Activated CD8-positive, alpha-beta memory T cell treated with anti-CD3 and anti-CD28 coated beads, Interleukin-2, amount 10 ng/mL, durations not matched to agents 7 days and 5 days (primary cell): ENCODE results near the gene GCGR. TPM values are rescaled to one million over a fixed set of nuclear protein-coding genes. Genes with fewer than 3 reads are reported as not detected.
A peak's percentile ranks its signal among the peaks of the same experiment; 100 is the strongest.

ENCODE experiments used
- ATAC-seq: fragments of 150-1000 bp; cut with Tn5 transposase; one replicate; pipeline ENCODE4 v1.10.0; 2021; ENCODE audit warnings: moderate library complexity
- CTCF ChIA-PET: fragments of 350-600 bp; sonication (Branson Sonifier 250); formaldehyde crosslinking; loops from one replicate; lab custom pipeline; 2021; ENCODE audit warnings: antibody characterized with exemption; lab: Charles Lee
- DNase-seq: peaks from one replicate; pipeline ENCODE4 v3.0.0-alpha.2; 2020
- H3K27ac Mint-ChIP-seq: one replicate; pipeline ENCODE4 v1.8.0; 2021; ENCODE audit warnings: mild to moderate bottlenecking, mixed read lengths
- H3K27me3 Mint-ChIP-seq: one replicate; pipeline ENCODE4 v1.8.0; 2021; ENCODE audit warnings: mixed read lengths
- H3K36me3 Mint-ChIP-seq: one replicate; pipeline ENCODE4 v1.8.0; 2021; ENCODE audit warnings: mild to moderate bottlenecking, mixed read lengths
- H3K4me1 Mint-ChIP-seq: one replicate; pipeline ENCODE4 v1.8.0; 2021; ENCODE audit warnings: mixed read lengths
- H3K4me3 Mint-ChIP-seq: one replicate; pipeline ENCODE4 v1.8.0; 2021; ENCODE audit warnings: mild to moderate bottlenecking, moderate library complexity, mixed read lengths
- H3K9me3 Mint-ChIP-seq: one replicate; pipeline ENCODE4 v1.8.0; 2022; ENCODE audit warnings: low read depth, mixed read lengths
- total RNA-seq, 2 experiments: library from RNA; stranded (reverse); gene quantifications; one replicate each; pipeline ENCODE4 v1.2.3, GENCODE V29; 2021

Gene GCGR
- total RNA-seq, 2 experiments from 2014 or later, result not detected

GRCh38 chr17:81854974-81855774 is 51.2 kb downstream of the GCGR start:
- H3K27me3 Mint-ChIP-seq, result no peaks in the 10 kb centered on the region
- H3K9me3 Mint-ChIP-seq, result no peaks in the 10 kb centered on the region
- ATAC-seq (no peak), DNase-seq (no peak)
- CTCF ChIA-PET, result interaction anchor here (0.6 to 1.1 kb wide), 5 partner anchors 73 to 615 kb away, joined by 3 to 4 read pairs (median 3); partner anchors contain the start of gene MAFG
- H3K36me3 Mint-ChIP-seq, result peaks cover 58% of the 10 kb centered on the region
- no peak overlapping the region for H3K4me3 Mint-ChIP-seq
- H3K27ac Mint-ChIP-seq, result no peak overlapping the region
- peaks cover 36% of the 10 kb centered on the region for H3K4me1 Mint-ChIP-seq

DNA sequence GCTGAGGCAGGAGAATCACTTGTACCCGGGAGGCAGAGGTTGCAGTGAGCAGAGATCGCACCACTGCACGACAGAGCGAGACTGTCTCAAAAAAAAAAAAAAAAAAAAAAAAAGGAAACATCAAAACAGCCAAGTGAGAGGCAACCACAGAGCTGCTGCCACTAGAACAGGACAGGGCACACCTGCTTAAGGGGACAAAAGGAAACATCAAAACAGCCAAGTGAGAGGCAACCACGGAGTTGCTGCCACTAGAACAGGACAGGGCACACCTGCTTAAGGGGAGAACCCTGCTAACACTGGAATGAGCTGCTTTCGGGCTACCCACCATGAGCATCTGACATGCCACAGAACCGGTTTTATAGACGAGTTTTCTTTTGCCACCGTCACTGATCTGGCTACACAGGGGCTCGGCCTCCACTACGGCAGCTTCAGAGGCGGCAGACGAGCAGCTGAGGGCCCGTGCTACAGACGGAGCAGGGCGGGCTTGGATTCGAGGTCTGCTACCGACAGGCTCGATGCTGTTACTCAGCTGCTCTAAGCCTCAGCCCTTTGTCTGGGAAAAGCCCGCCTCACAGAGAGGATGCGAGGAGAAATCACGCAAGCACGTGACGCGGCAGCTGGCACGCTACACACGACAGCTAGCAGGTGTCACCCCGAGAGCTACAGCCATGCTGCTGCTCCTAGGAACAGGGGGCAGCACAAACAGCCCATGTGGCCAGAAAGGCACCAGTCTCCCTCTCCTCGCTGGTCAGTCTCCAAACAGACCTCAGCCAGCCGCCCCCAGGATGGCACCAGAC is 54.4 kb downstream of the GCGR start:
- no peaks in the 10 kb centered on the region for H3K9me3 Mint-ChIP-seq
- peaks cover 47% of the 10 kb centered on the region for H3K36me3 Mint-ChIP-seq
- H3K27me3 Mint-ChIP-seq, result no peaks in the 10 kb centered on the region
- ATAC-seq, result no peak
- CTCF ChIA-PET, result interaction anchor here (1.5 kb wide), 1 partner anchor 11 kb away, joined by 7 read pairs; no protein-coding TSS in a partner anchor
- no peak for DNase-seq
- peak overlapping the region; percentile 7 for H3K27ac Mint-ChIP-seq
- peaks cover 53% of the 10 kb centered on the region for H3K4me1 Mint-ChIP-seq
- peak overlapping the region; percentile 87 for H3K4me3 Mint-ChIP-seq

DNA sequence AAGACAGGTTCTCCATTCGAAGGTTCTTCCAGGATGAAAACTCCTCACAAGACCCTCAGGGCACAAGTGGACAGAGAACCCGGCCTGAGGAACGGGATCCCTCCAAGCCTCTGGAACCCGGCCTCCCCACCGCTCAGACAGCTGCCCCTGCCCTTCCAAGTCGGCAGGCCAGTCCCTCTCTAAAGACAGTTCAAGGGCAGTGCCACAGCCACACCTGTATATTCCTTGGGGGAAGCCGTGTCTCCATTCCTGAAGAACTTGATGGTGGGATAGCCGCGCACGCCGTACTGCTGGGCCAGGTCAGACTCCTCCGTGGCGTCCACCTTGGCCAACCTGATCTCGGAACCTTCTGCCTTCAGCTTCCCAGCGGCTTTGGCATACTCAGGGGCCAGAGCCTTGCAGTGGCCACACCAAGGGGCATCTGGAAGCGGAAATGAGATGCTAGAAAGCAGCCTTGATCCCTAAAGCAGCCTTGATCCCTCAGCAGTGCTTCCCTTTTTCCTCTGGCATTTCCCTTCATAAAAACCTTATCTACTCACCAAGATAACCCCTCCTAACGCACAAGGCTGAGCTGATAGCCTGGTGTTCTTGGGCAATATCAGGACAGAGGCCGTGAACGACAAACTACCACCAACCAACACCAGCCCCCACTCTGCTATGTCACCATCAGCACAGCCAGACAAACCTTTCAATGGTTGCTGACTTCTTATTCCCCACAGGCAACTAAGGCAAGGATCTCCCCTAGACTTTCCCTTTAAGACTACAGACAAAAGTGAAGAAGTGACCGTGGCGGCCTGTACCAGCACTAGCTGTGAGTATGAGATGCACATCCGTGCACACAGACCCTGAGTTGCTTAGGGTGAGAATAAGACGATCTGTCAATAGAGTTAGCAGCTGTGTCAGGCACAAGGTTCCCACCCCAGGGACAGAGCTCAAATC is 55.3 kb downstream of the GCGR start:
- H3K27ac Mint-ChIP-seq, result peak overlapping the region; percentile 88
- CTCF ChIA-PET, result interaction anchor here (0.8 to 1.5 kb wide), 5 partner anchors 10 to 33 kb away, joined by 3 to 7 read pairs (median 5); partner anchors contain the start of genes ARHGDIA and MCRIP1
- H3K27me3 Mint-ChIP-seq, result no peaks in the 10 kb centered on the region

GRCh38 chr17:81859906-81860755 is 56.2 kb downstream of the GCGR start, which contains the start of gene P4HB:
Gene P4HB (minus strand): TSS chr17:81860535. CDS start chr17:81860471, 64 bp downstream.
- DNase-seq (peak; percentile 57), ATAC-seq (no peak)
- Mint-ChIP-seq H3K27me3 (no peaks in the 10 kb centered on the region), H3K9me3 (no peaks in the 10 kb centered on the region), H3K36me3 (peaks cover 41% of the 10 kb centered on the region), H3K27ac (peak within 1 kb of the TSS; percentile 94), H3K4me3 (peak within 1 kb of the TSS; percentile 94), H3K4me1 (peaks cover 54% of the 10 kb centered on the region)
- CTCF ChIA-PET, result interaction anchor here (0.8 to 1.9 kb wide), 7 partner anchors 9 to 38 kb away, joined by 3 to 16 read pairs (median 5); partner anchors contain the start of genes ARHGDIA and MCRIP1

More for the DNA sequence above, 55.3 kb downstream of the GCGR start:
- Mint-ChIP-seq H3K4me3 (peak overlapping the region; percentile 87), H3K4me1 (peaks cover 55% of the 10 kb centered on the region), H3K9me3 (no peaks in the 10 kb centered on the region), H3K36me3 (peaks cover 42% of the 10 kb centered on the region)
- DNase-seq, result no peak
- no peak for ATAC-seq

GRCh38 chr17:81860756-81861568 is 57.0 kb downstream of the GCGR start:
- H3K4me1 Mint-ChIP-seq, result peaks cover 50% of the 10 kb centered on the region
- CTCF ChIA-PET, result interaction anchor here (1.0 to 1.9 kb wide), 2 partner anchors 9 to 39 kb away, joined by 3 to 16 read pairs; partner anchors contain the start of gene ARHGDIA
- peak overlapping the region; percentile 94 for H3K4me3 Mint-ChIP-seq
- no peaks in the 10 kb centered on the region for H3K9me3 Mint-ChIP-seq
- peaks cover 33% of the 10 kb centered on the region for H3K36me3 Mint-ChIP-seq
- H3K27ac Mint-ChIP-seq, result peak overlapping the region; percentile 94
- DNase-seq (peak; percentile 100), ATAC-seq (peak; percentile 88)
- H3K27me3 Mint-ChIP-seq, result no peaks in the 10 kb centered on the region

- Mint-ChIP-seq H3K4me3 (peak overlapping the region; percentile 55), H3K36me3 (peaks cover 26% of the 10 kb centered on the region), H3K27me3 (no peaks in the 10 kb centered on the region), H3K27ac (peak overlapping the region; percentile 22), H3K9me3 (no peaks in the 10 kb centered on the region), H3K4me1 (peaks cover 55% of the 10 kb centered on the region)
- ATAC-seq, result no peak
- DNase-seq, result no peak
- CTCF ChIA-PET, result interaction anchor here (1.2 kb wide), 1 partner anchor 149 kb away, joined by 4 read pairs; no protein-coding TSS in a partner anchor
These were observed 59.2 kb downstream of the GCGR start for GRCh38 chr17:81863123-81863675.

Other genes starting within 250 kb of the GCGR start
- 100 to 1,000 TPM; 124 to 130 TPM for gene NPLOC4, start 167.0 kb upstream of the GCGR start, total RNA-seq
- under 1 TPM; 0.23 to 0.26 TPM for gene TSPAN10, start 167.0 kb upstream of the GCGR start, total RNA-seq
- 10 to 100 TPM; 12.0 to 12.5 TPM for gene PDE6G, start 147.6 kb upstream of the GCGR start, total RNA-seq
- 10 to 100 TPM; 57.9 to 68.5 TPM for gene OXLD1, start 137.5 kb upstream of the GCGR start, total RNA-seq
- 10 to 100 TPM; 37.4 to 42.3 TPM for gene CCDC137, start 137.4 kb upstream of the GCGR start, total RNA-seq
- gene ARL16, start 120.4 kb upstream of the GCGR start, total RNA-seq, result 10 to 100 TPM; 14.9 to 15.4 TPM
- 100 to 1,000 TPM; 145 to 159 TPM for gene HGS, start 120.1 kb upstream of the GCGR start, total RNA-seq
- 100 to 1,000 TPM; 102 to 126 TPM for gene MRPL12, start 100.8 kb upstream of the GCGR start, total RNA-seq
- gene SLC25A10, start 91.9 kb upstream of the GCGR start, total RNA-seq, result 10 to 100 TPM; 32.8 to 40.1 TPM
- 10 to 100 TPM; 49.9 to 50.1 TPM for gene MCRIP1, start 29.1 kb downstream of the GCGR start, total RNA-seq
- not detected for gene PPP1R27, start 30.9 kb downstream of the GCGR start, total RNA-seq
- 100 to 1,000 TPM; 333 to 416 TPM for gene P4HB, start 56.4 kb downstream of the GCGR start, total RNA-seq
- 100 to 1,000 TPM; 693 to 725 TPM for gene ARHGDIA, start 67.2 kb downstream of the GCGR start, total RNA-seq
- gene ALYREF, start 87.4 kb downstream of the GCGR start, total RNA-seq, result 100 to 1,000 TPM; 215 to 236 TPM
- 100 to 1,000 TPM; 138 to 155 TPM for gene ANAPC11, start 87.6 kb downstream of the GCGR start, total RNA-seq
- gene NPB, start 98.1 kb downstream of the GCGR start, total RNA-seq, result under 1 TPM in 1 of 2 experiments, not detected in 1; 0.23 TPM
- 10 to 100 TPM; 48.5 TPM for gene PCYT2, start 107.2 kb downstream of the GCGR start, total RNA-seq
- gene SIRT7, start 114.0 kb downstream of the GCGR start, total RNA-seq, result 10 to 100 TPM; 55.1 to 61.0 TPM
- 10 to 100 TPM; 20.2 to 23.8 TPM for gene MAFG, start 123.6 kb downstream of the GCGR start, total RNA-seq
- 10 to 100 TPM; 27.7 to 61.7 TPM for gene PYCR1, start 133.2 kb downstream of the GCGR start, total RNA-seq
- gene MYADML2, start 143.1 kb downstream of the GCGR start, total RNA-seq, result not detected
- under 1 TPM in 1 of 2 experiments, not detected in 1; 0.21 TPM for gene NOTUM, start 157.0 kb downstream of the GCGR start, total RNA-seq
- 10 to 100 TPM; 29.5 to 31.4 TPM for gene ASPSCR1, start 173.5 kb downstream of the GCGR start, total RNA-seq
- gene CENPX, start 218.7 kb downstream of the GCGR start, total RNA-seq, result 10 to 100 TPM; 80.2 to 91.3 TPM
- 10 to 100 TPM; 45.4 to 61.6 TPM for gene LRRC45, start 219.2 kb downstream of the GCGR start, total RNA-seq
- 1 to 10 TPM; 6.4 to 6.8 TPM for gene RAC3, start 227.5 kb downstream of the GCGR start, total RNA-seq
- 100 to 1,000 TPM; 120 to 124 TPM for gene DCXR, start 233.5 kb downstream of the GCGR start, total RNA-seq
- gene RFNG, start 247.7 kb downstream of the GCGR start, total RNA-seq, result 10 to 100 TPM; 20.9 to 23.0 TPM
- 100 to 1,000 TPM in 1 of 2 experiments, 10 to 100 TPM in 1; 92.4 to 106 TPM for gene GPS1, start 247.7 kb downstream of the GCGR start, total RNA-seq